Measurements from ENCODE around the gene UNC13A.
"Not testable (repeated sequence)": the region's sequence is repeated elsewhere in the genome, so short reads cannot be mapped to it uniquely, and the experiment has no call there.

The UNC13A gene

DNA sequence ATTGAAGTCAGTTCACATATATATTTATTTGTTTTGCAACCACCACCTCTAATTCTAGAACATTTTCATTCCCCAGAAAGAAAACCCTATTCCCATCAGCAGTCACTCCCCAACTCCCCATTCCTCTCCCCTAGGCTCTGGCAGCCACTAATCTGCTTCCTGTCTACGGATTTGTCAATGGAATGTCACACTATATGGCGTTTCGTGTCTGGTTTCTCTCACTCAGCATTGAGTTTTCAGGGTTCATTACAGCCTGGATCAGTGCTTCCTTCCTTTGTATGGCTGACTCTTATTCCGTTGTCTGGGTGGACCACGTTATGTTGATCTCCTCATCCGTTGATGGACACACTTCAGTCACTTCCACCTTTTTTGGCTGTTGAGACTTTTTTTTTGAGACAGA is 123.4 kb downstream of the UNC13A start:
- Histone ChIP-seq H3K9me3 (ENCODE audit: control insufficient read depth, low read length) (no peaks in the 10 kb centered on the region), H3K36me3 (ENCODE audit: control insufficient read depth, insufficient read depth, low read length) (peaks cover 13% of the 10 kb centered on the region), H3K27me3 (ENCODE audit: control insufficient read depth, insufficient read depth, low read length) (no peaks in the 10 kb centered on the region), H3K9ac (ENCODE audit: low read length) (no peak overlapping the region), H3K4me3 (ENCODE audit: low read length) (no peak overlapping the region), H3K4me1 (ENCODE audit: control insufficient read depth, insufficient read depth, low read length) (no peaks in the 10 kb centered on the region)

DNA sequence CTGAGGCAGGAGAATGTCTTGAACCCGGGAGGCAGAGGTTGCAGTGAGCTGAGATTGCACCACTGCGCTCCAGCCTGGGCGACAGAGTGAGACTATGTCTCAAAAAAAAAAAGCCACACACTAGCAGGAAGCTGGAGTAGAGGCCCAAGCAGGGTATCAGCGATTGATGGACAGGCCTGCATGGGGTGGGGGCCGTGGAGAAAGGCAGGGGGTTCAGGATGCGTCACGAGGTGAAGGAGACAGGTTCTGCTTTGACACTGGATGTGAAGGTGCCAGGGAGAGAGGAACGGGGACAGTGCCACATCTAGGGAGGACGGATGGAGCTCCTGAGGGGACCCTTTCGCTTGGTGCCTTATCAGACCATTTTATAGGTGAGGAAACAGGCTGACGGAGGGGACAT is 125.6 kb downstream of the UNC13A start:
- Histone ChIP-seq H3K9ac (ENCODE audit: low read length) (no peak overlapping the region), H3K36me3 (ENCODE audit: control insufficient read depth, insufficient read depth, low read length) (peaks cover 12% of the 10 kb centered on the region), H3K27me3 (ENCODE audit: control insufficient read depth, insufficient read depth, low read length) (no peaks in the 10 kb centered on the region), H3K4me1 (ENCODE audit: control insufficient read depth, insufficient read depth, low read length) (no peaks in the 10 kb centered on the region), H3K9me3 (ENCODE audit: control insufficient read depth, low read length) (no peaks in the 10 kb centered on the region), H3K4me3 (ENCODE audit: low read length) (no peak overlapping the region)

DNA sequence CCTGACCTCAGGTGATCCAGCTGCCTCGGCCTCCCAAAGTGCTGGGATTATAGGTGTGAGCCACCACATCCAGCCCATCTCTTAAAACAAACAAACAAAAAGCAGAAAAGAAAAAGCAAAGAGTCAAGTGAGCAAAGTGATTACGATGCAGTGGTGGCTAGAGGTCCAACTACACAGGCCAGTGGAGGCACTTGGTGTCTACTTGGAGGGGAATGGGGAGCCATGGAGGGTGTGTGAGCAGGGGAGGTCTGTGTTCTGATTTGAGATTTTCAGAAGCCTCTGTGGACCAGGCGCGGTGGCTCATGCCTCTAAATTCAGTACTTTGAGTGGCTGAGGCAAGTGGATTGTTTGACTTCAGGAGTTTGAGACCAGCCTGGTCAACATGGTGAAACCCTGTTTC is 126.1 kb downstream of the UNC13A start:
- peaks cover 12% of the 10 kb centered on the region for H3K36me3 ChIP-seq (ENCODE audit: control insufficient read depth, insufficient read depth, low read length)
- no peaks in the 10 kb centered on the region for H3K9me3 ChIP-seq (ENCODE audit: control insufficient read depth, low read length)
- no peaks in the 10 kb centered on the region for H3K27me3 ChIP-seq (ENCODE audit: control insufficient read depth, insufficient read depth, low read length)
- H3K4me3 ChIP-seq (ENCODE audit: low read length), result no peak overlapping the region
- H3K4me1 ChIP-seq (ENCODE audit: control insufficient read depth, insufficient read depth, low read length), result no peaks in the 10 kb centered on the region
- H3K9ac ChIP-seq (ENCODE audit: low read length), result no peak overlapping the region

DNA sequence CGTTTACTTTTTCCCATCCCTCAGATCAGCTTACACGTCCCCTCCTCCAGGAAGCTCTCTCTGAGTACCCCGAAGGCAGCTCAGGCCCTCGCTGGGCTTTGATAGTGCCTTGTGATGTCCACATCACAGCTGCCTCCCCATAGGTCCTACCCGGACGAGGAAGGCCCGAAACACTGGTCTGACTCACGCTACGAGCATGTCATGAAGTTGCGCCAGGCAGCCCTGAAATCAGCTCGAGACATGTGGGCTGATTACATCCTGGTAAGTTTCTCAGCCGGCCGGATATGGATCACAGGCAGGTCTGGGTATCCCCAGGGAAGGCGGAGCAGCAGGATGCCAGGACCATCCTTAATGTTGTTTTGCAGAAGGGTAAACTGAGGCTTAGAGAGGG is 128.0 kb downstream of the UNC13A start:
- Histone ChIP-seq H3K4me1 (ENCODE audit: control insufficient read depth, insufficient read depth, low read length) (peaks cover 11% of the 10 kb centered on the region), H3K36me3 (ENCODE audit: control insufficient read depth, insufficient read depth, low read length) (peaks cover 12% of the 10 kb centered on the region), H3K27me3 (ENCODE audit: control insufficient read depth, insufficient read depth, low read length) (no peaks in the 10 kb centered on the region), H3K9me3 (ENCODE audit: control insufficient read depth, low read length) (no peaks in the 10 kb centered on the region), H3K9ac (ENCODE audit: low read length) (no peak overlapping the region), H3K4me3 (ENCODE audit: low read length) (no peak overlapping the region)

DNA sequence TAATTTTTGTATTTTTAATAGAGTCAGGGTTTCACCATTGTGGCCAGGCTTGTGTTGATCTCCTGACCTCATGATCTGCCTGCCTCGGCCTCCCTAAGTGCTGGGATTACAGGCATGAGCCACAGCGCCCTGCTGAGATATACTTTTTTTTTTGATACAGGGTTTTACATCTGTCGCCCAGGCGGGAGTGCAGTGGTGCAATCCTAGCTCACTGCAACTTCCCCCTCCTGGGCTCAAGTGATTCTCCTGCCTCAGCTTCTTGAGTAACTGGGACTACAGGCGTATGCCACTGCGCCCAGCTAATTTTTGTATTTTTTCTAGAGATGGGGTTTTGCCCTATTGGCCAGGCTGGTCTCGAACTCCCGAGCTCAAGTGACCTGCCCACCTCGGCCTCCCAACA is 130.7 kb downstream of the UNC13A start:
- Histone ChIP-seq H3K4me3 (ENCODE audit: low read length) (no peak overlapping the region), H3K4me1 (ENCODE audit: control insufficient read depth, insufficient read depth, low read length) (peaks cover 15% of the 10 kb centered on the region), H3K9me3 (ENCODE audit: control insufficient read depth, low read length) (no peaks in the 10 kb centered on the region), H3K9ac (ENCODE audit: low read length) (no peak overlapping the region), H3K36me3 (ENCODE audit: control insufficient read depth, insufficient read depth, low read length) (peaks cover 12% of the 10 kb centered on the region), H3K27me3 (ENCODE audit: control insufficient read depth, insufficient read depth, low read length) (no peaks in the 10 kb centered on the region)

DNA sequence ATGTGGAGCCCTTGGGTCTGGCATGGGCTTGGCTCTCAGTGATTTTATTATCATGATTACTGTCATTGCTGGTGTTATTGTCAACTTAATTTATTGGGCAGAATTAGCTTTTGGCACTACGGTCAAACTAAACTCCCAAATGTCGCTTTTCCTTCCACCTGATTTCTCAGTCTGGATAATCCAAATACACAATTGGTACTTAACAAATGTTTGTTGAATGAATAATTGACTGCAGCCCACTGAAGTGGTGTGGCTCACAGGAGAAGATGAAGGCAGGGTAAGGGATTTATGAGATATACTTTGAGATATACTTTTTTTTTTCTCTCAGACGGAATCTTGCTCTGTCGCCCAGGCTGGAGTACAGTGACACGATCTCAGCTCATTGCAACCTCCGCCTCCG is 131.2 kb downstream of the UNC13A start:
- Histone ChIP-seq H3K4me3 (ENCODE audit: low read length) (no peak overlapping the region), H3K4me1 (ENCODE audit: control insufficient read depth, insufficient read depth, low read length) (peaks cover 15% of the 10 kb centered on the region), H3K9ac (ENCODE audit: low read length) (no peak overlapping the region), H3K36me3 (ENCODE audit: control insufficient read depth, insufficient read depth, low read length) (peaks cover 12% of the 10 kb centered on the region), H3K27me3 (ENCODE audit: control insufficient read depth, insufficient read depth, low read length) (no peaks in the 10 kb centered on the region), H3K9me3 (ENCODE audit: control insufficient read depth, low read length) (no peaks in the 10 kb centered on the region)

DNA sequence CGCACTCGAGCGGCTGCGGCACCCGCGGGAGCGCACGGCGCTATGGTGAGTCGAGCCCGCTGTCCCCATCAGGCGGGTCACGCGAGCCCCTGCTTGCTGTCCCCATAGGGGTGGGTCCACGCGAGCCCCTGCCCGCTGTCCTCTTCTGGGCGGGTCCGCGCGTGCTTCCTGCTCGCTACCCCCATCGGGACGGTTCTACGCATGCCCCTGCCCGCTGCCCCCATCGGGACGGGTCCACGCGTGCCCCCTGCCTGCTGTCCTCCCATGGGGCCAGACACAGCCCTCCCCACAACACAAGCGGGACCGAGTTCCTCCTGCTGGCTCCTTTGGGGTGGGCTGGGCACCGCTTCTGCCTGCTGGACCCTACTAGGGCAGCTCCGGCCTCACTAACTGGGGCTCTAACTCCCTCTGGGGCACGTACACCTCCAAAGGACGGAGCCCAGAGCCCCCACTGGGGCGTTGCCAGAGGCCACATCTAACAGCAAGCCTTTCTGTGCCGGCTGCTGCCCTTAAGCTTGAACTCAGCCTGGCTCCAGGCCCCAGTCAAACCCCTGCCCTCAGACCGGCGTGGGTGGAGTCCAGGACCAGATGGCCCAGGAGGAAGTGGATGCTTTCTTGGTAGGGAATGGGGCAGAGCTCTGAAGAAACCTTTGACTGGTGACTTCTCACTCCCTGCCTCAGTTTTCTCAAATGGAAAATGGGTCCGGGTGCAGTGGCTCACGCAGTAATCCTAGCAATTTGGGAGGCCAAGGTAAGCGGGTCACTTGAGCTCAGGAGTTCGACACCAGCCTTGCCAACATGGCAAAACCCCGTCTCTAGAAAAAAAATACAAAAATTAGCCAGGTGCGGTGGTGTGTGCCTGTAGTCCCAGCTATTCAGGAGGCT is 132.0 kb downstream of the UNC13A start:
- Histone ChIP-seq H3K4me3 (ENCODE audit: low read length) (peak overlapping the region; percentile 58), H3K27me3 (ENCODE audit: control insufficient read depth, insufficient read depth, low read length) (no peaks in the 10 kb centered on the region), H3K9me3 (ENCODE audit: control insufficient read depth, low read length) (no peaks in the 10 kb centered on the region), H3K36me3 (ENCODE audit: control insufficient read depth, insufficient read depth, low read length) (peaks cover 12% of the 10 kb centered on the region), H3K9ac (ENCODE audit: low read length) (peak overlapping the region; percentile 78), H3K4me1 (ENCODE audit: control insufficient read depth, insufficient read depth, low read length) (peaks cover 15% of the 10 kb centered on the region)

DNA sequence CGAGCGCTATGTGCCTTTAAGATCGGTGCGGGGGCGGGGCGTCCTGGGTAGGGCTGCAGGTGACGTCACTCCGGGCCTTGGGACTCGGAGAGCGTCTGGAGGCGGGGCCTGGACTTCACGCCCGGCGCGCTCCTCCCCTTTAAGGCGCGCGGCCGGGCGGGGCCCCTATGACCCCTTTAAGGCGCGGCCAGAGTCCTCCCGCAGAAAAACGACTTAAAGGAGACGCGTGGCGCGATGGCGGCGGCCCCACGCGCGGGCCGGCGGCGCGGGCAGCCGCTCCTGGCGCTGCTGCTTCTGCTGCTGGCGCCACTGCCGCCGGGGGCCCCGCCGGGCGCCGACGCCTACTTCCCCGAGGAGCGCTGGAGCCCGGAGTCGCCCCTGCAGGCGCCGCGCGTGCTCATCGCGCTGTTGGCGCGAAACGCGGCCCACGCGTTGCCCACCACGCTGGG is 132.7 kb downstream of the UNC13A start, which contains the start of gene COLGALT1:
TSS of gene COLGALT1 (plus strand) at position 170 of the 449 bp plus-strand sequence. CDS start at position 235, 65 bp downstream.
- Histone ChIP-seq H3K9ac (ENCODE audit: low read length) (peak within 1 kb of the TSS; percentile 78), H3K27me3 (ENCODE audit: control insufficient read depth, insufficient read depth, low read length) (no peaks in the 10 kb centered on the region), H3K36me3 (ENCODE audit: control insufficient read depth, insufficient read depth, low read length) (peaks cover 12% of the 10 kb centered on the region), H3K9me3 (ENCODE audit: control insufficient read depth, low read length) (no peaks in the 10 kb centered on the region), H3K4me1 (ENCODE audit: control insufficient read depth, insufficient read depth, low read length) (peaks cover 15% of the 10 kb centered on the region), H3K4me3 (ENCODE audit: low read length) (peak within 1 kb of the TSS; percentile 58)

DNA sequence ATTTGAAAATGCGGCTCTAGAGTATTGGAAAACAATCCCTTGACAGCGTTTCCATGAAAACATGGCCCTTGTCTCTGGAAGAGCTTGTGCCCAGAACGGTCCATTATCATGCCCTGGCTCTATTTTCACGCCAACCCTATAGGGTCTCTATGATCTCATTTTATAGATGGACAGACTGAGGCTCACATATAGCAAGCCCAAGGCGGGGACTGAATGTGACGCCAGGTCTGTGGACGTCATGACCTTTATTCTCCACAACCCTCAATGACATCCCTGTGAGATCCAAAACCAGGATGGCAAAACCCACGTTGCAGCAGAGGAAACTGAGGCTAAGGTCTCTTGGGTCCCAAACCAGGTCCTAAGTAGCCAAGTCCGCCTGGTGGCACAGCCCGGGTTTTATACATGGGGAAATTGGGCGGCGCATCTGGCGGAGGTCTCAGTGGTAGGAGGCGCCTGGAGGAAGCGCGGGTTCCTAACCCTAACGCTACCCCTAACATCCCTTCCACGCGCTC is 133.1 kb downstream of the UNC13A start:
- Histone ChIP-seq H3K36me3 (ENCODE audit: control insufficient read depth, insufficient read depth, low read length) (peaks cover 7% of the 10 kb centered on the region), H3K9ac (ENCODE audit: low read length) (peak overlapping the region; percentile 47), H3K9me3 (ENCODE audit: control insufficient read depth, low read length) (no peaks in the 10 kb centered on the region), H3K4me1 (ENCODE audit: control insufficient read depth, insufficient read depth, low read length) (peaks cover 15% of the 10 kb centered on the region), H3K27me3 (ENCODE audit: control insufficient read depth, insufficient read depth, low read length) (no peaks in the 10 kb centered on the region), H3K4me3 (ENCODE audit: low read length) (peak overlapping the region; percentile 37)

DNA sequence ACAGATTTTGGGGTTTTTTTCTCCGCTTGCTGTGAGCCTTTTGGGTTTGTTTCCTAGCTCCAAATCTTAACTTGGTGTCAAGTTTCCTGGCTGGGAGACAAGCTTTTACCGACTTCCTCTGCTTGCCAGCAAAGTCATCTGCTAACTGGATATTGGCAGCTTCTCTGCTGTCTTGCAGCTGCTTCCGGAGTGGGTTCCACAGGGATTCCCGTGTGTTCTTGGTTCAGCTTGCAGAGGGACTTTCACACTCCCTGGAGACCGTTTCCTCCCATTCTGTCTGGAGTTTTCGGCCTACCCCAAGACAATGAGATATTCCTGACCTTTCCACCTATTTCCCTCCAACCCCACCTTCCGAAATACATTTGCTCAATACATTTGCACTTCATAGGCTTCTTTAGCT is 134.9 kb downstream of the UNC13A start:
- Histone ChIP-seq H3K36me3 (ENCODE audit: control insufficient read depth, insufficient read depth, low read length) (no peaks in the 10 kb centered on the region), H3K9ac (ENCODE audit: low read length) (no peak overlapping the region), H3K9me3 (ENCODE audit: control insufficient read depth, low read length) (no peaks in the 10 kb centered on the region), H3K4me3 (ENCODE audit: low read length) (no peak overlapping the region), H3K4me1 (ENCODE audit: control insufficient read depth, insufficient read depth, low read length) (peaks cover 15% of the 10 kb centered on the region), H3K27me3 (ENCODE audit: control insufficient read depth, insufficient read depth, low read length) (no peaks in the 10 kb centered on the region)

DNA sequence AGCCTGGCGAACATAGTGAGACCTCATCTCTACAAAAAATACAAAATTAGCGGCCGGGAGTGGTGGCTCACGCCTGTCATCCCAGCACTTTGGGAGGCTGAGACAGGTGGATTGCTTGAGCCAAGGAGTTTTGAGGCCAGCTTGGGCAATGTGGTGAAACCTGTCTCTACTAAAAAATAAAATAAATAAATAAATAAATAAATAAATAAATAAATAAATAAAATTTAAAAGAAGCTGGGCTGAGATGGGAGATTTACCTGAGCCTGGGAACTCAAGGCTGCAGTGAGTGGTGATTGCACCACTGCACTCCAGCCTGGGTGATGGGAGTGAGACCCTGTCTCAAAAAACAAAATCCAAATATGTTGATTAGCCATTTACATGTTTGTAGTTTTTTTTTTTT is 135.4 kb downstream of the UNC13A start:
- H3K9me3 ChIP-seq (ENCODE audit: control insufficient read depth, low read length); H3K36me3 ChIP-seq (ENCODE audit: control insufficient read depth, insufficient read depth, low read length); H3K27me3 ChIP-seq (ENCODE audit: control insufficient read depth, insufficient read depth, low read length); H3K9ac ChIP-seq (ENCODE audit: low read length); H3K4me3 ChIP-seq (ENCODE audit: low read length): not testable (repeated sequence)
- H3K4me1 ChIP-seq (ENCODE audit: control insufficient read depth, insufficient read depth, low read length), result peaks cover 15% of the 10 kb centered on the region
